Esophagus squamous epithelium (tissue), 5 donors: ENCODE data around the gene OR52W1. TPM values are rescaled to one million over a fixed set of nuclear protein-coding genes. Genes with fewer than 3 reads are reported as not detected.

ENCODE experiments used
- DNase-seq: peaks from one replicate; lab custom pipeline; 2025; lab: John Stamatoyannopoulos, UW
- H3K27ac ChIP-seq, 4 donors: fragments of 200-600 bp; sonication (generic); one replicate each; pipeline ENCODE4 v1.5.1; 2016 to 2019; ENCODE audit warnings: mild to moderate bottlenecking in 1 of 4
- H3K27me3 ChIP-seq, 4 donors: fragments of 200-600 bp; sonication (generic); 1 replicate in 3 of 4; 2 replicates in 1 of 4; pipeline versions ENCODE4 v1.5.1 to v1.6.0; 2017 to 2021; ENCODE audit warnings: antibody characterized with exemption in 1 of 4
- H3K36me3 ChIP-seq, 3 donors: fragments of 200-600 bp; sonication (generic); one replicate each; pipeline ENCODE4 v1.5.1; 2016 to 2019
- H3K4me1 ChIP-seq, 3 donors: fragments of 200-600 bp; sonication (generic); one replicate each; pipeline ENCODE4 v1.5.1; 2017 to 2019
- H3K4me3 ChIP-seq, 4 donors: fragments of 200-600 bp; sonication (generic); 1 replicate in 3 of 4; 2 replicates in 1 of 4; pipeline ENCODE4 v1.5.1; 2016 to 2019; ENCODE audit warnings: mild to moderate bottlenecking in 2 of 4, moderate library complexity in 1 of 4
- H3K9me3 ChIP-seq, 3 donors: fragments of 200-600 bp; sonication (generic); one replicate each; pipeline ENCODE4 v1.5.1; 2016 to 2019
- CTCF ChIP-seq, 6 experiments: fragments of 450-650 bp in 4 of 6; fragments of 200-600 bp in 2 of 6; sonication (generic) in 2 of 6; IDR thresholded peaks; one replicate each; pipeline ENCODE4 v1.5.1; 2016 to 2019; ENCODE audit warnings: antibody characterized with exemption in 6 of 6, mild to moderate bottlenecking in 4 of 6, moderate library complexity in 4 of 6
- POLR2A ChIP-seq, 4 donors: fragments of 450-650 bp; IDR thresholded peaks; one replicate each; pipeline ENCODE4 v1.6.1; 2017; ENCODE audit warnings: antibody characterized with exemption in 4 of 4, mild to moderate bottlenecking in 4 of 4, moderate library complexity in 3 of 4
- WGBS, 2 donors: methylation state at CpG; one replicate each; pipeline ENCODE4 v1.1.5; 2018; 5-methylcytosine and 5-hydroxymethylcytosine counted together
- intact Hi-C: fragments of 100-400 bp; cut with DNase I; formaldehyde crosslinking; loops from one replicate; pipeline ENCODE4 v1.15.0; 2022
- total RNA-seq, 4 donors: library from RNA; depleted of rRNA; stranded (reverse); fragments of >200 nt; gene quantifications; one replicate each; pipeline ENCODE4 v1.1.0, GENCODE V29; 2016
- donor health status: DM: yes; HTN: yes; CAD: no.

Gene OR52W1
- total RNA-seq, 4 donors from 2014 or later: not detected

- intact Hi-C loops: loop anchor here (10.0 kb wide), 1 partner anchor 269 kb away; the partner anchor contains the start of gene DNHD1
- WGBS, 2 donors: 41 to 42% methylated on average over 2 of the region's 2 CpGs
- DNase-seq: no peak
These were observed 26.9 kb downstream of the OR52W1 start for GRCh38 chr11:6225896-6226295.

GRCh38 chr11:6228520-6228919 is 29.5 kb downstream of the OR52W1 start:
- no peaks in the 10 kb centered on the region for H3K27me3 ChIP-seq
- TF ChIP-seq POLR2A (IDR thresholded peaks at IDR 0.05) (no peak), CTCF (IDR thresholded peaks at IDR 0.05) (no peak)
- WGBS, 2 donors: 59 to 98% methylated on average over 3 of the region's 3 CpGs
- H3K27ac ChIP-seq: no peak overlapping the region
- H3K4me3 ChIP-seq: no peak overlapping the region
- peaks cover 5 to 46% (median 6%) of the 10 kb centered on the region in 3 donors for H3K4me1 ChIP-seq
- peaks cover 7 to 10% (median 9%) of the 10 kb centered on the region in 3 donors for H3K36me3 ChIP-seq
- intact Hi-C loops: loop anchor here (10.0 kb wide), 1 partner anchor 266 kb away; the partner anchor contains the start of gene DNHD1
- H3K9me3 ChIP-seq: no peaks in the 10 kb centered on the region
- DNase-seq: no peak

More at GRCh38 chr11:6225896-6226295, 26.9 kb downstream of the OR52W1 start:
- Histone ChIP-seq H3K4me3 (no peak overlapping the region), H3K36me3 (peaks cover 18 to 36% (median 28%) of the 10 kb centered on the region in 3 donors), H3K4me1 (peaks cover 0 to 31% (median 0%) of the 10 kb centered on the region in 3 donors), H3K27me3 (no peaks in the 10 kb centered on the region), H3K27ac (peak overlapping the region in 1 of 4 donors; percentile 12), H3K9me3 (no peaks in the 10 kb centered on the region)
- TF ChIP-seq CTCF (IDR thresholded peaks at IDR 0.05): no peak
- TF ChIP-seq POLR2A (IDR thresholded peaks at IDR 0.05): no peak

- peaks cover 11 to 51% (median 11%) of the 10 kb centered on the region in 3 donors for H3K4me1 ChIP-seq
- H3K27ac ChIP-seq: no peak overlapping the region
- H3K36me3 ChIP-seq: no peaks in the 10 kb centered on the region
- H3K4me3 ChIP-seq: no peak overlapping the region
- 52 to 63% methylated on average over 2 of the region's 2 CpGs for WGBS, 2 donors
- no peak for DNase-seq
- no peaks in the 10 kb centered on the region for H3K9me3 ChIP-seq
- no peaks in the 10 kb centered on the region for H3K27me3 ChIP-seq
- intact Hi-C loops: loop anchor here (10.0 kb wide), 1 partner anchor 265 kb away; the partner anchor contains the start of gene DNHD1
- TF ChIP-seq CTCF (IDR thresholded peaks at IDR 0.05) (no peak), POLR2A (IDR thresholded peaks at IDR 0.05) (no peak)
These were observed 30.9 kb downstream of the OR52W1 start for GRCh38 chr11:6229911-6230310.

- Histone ChIP-seq H3K27ac (no peak overlapping the region), H3K9me3 (no peaks in the 10 kb centered on the region), H3K4me1 (peaks cover 11 to 42% (median 11%) of the 10 kb centered on the region in 3 donors), H3K36me3 (no peaks in the 10 kb centered on the region), H3K4me3 (peak overlapping the region in 1 of 4 donors; percentile 87), H3K27me3 (no peaks in the 10 kb centered on the region)
- intact Hi-C loops: no loop called here
- DNase-seq: no peak
- TF ChIP-seq POLR2A (IDR thresholded peaks at IDR 0.05) (no peak), CTCF (IDR thresholded peaks at IDR 0.05) (no peak)
These were observed 33.9 kb downstream of the OR52W1 start for GRCh38 chr11:6232899-6233298.

- peak overlapping the region; percentile 90 to 94 (median 94) for H3K27ac ChIP-seq
- no peaks in the 10 kb centered on the region for H3K9me3 ChIP-seq
- peak overlapping the region; percentile 81 to 87 (median 82) for H3K4me3 ChIP-seq
- DNase-seq: no peak
- TF ChIP-seq CTCF (IDR thresholded peaks at IDR 0.05) (no peak), POLR2A (IDR thresholded peaks at IDR 0.05) (no peak)
- WGBS, 2 donors: 1% methylated on average over 10 of the region's 10 CpGs
- H3K4me1 ChIP-seq: peaks cover 11 to 42% (median 11%) of the 10 kb centered on the region in 3 donors
- H3K36me3 ChIP-seq: no peaks in the 10 kb centered on the region
- intact Hi-C loops: no loop called here
- H3K27me3 ChIP-seq: no peaks in the 10 kb centered on the region
These were observed 35.0 kb downstream of the OR52W1 start for GRCh38 chr11:6233984-6234386.
